Spleen (tissue), 11 donors: ENCODE data around the gene DSE. TPM values are rescaled to one million over a fixed set of nuclear protein-coding genes. Genes with fewer than 3 reads are reported as not detected.

Experiments
- DNase-seq: peaks from one replicate; pipeline ENCODE4 v3.0.0-alpha.2; 2020
- H3K27ac ChIP-seq, 8 donors: fragments of 200-600 bp; sonication (generic) in 7 of 8; 1 replicate in 4 of 8; 2 replicates in 4 of 8; pipeline versions ENCODE4 v1.5.0 to v1.8.0; 2016 to 2021; ENCODE audit warnings: inconsistent platforms in 4 of 8, mild to moderate bottlenecking in 4 of 8, moderate library complexity in 1 of 8
- H3K27me3 ChIP-seq, 7 donors: fragments of 200-600 bp; sonication (generic) in 6 of 7; replicated peaks in 1 of 7; 1 replicate in 4 of 7; 2 replicates in 3 of 7; pipeline versions ENCODE4 v1.5.0 to v1.8.0; 2016 to 2021; ENCODE audit warnings: inconsistent platforms in 3 of 7, mild to moderate bottlenecking in 1 of 7
- H3K36me3 ChIP-seq, 6 donors: fragments of 200-600 bp; sonication (generic) in 5 of 6; 1 replicate in 4 of 6; 2 replicates in 2 of 6; pipeline versions ENCODE4 v1.5.0 to v1.8.0; 2016 to 2021; ENCODE audit warnings: inconsistent platforms in 2 of 6
- H3K4me1 ChIP-seq, 6 donors: fragments of 200-600 bp; sonication (generic) in 5 of 6; 1 replicate in 3 of 6; 2 replicates in 3 of 6; pipeline versions ENCODE4 v1.5.0 to v1.8.0; 2016 to 2021; ENCODE audit warnings: inconsistent platforms in 3 of 6
- H3K4me3 ChIP-seq, 8 donors: fragments of 200-600 bp; sonication (generic) in 7 of 8; 1 replicate in 4 of 8; 2 replicates in 4 of 8; pipeline versions ENCODE4 v1.5.0 to v1.8.0; 2016 to 2021; ENCODE audit warnings: inconsistent platforms in 4 of 8, mild to moderate bottlenecking in 4 of 8, moderate library complexity in 2 of 8
- H3K9me3 ChIP-seq, 8 donors: fragments of 200-600 bp; sonication (generic) in 7 of 8; 1 replicate in 4 of 8; 2 replicates in 4 of 8; pipeline versions ENCODE4 v1.5.0 to v1.8.0; 2016 to 2021; ENCODE audit warnings: inconsistent platforms in 4 of 8
- CTCF ChIP-seq, 11 experiments: fragments of 200-600 bp in 7 of 11; fragments of 450-650 bp in 4 of 11; sonication (generic) in 4 of 11; IDR thresholded peaks in 8 of 11; conservative IDR thresholded peaks in 3 of 11; 1 replicate in 7 of 11; 2 replicates in 4 of 11; pipeline versions ENCODE4 v1.4.0 to v1.8.0; 2016 to 2021; ENCODE audit warnings: antibody characterized with exemption in 11 of 11, inconsistent platforms in 4 of 11, mild to moderate bottlenecking in 1 of 11
- POLR2A ChIP-seq, 3 donors: fragments of 450-650 bp; IDR thresholded peaks; one replicate each; pipeline ENCODE4 v1.5.1; 2017; ENCODE audit warnings: antibody characterized with exemption in 3 of 3, mild to moderate bottlenecking in 1 of 3
- POLR2AphosphoS5 ChIP-seq, 3 donors: sonication (generic); formaldehyde crosslinking; IDR thresholded peaks; one replicate each; pipeline ENCODE4 v1.5.1; 2017; ENCODE audit warnings: antibody characterized with exemption in 3 of 3
- WGBS, 5 donors: extraction: QIAGEN DNeasy Blood & Tissue Kit in 3 of 5; methylation state at CpG; one replicate each; pipeline versions ENCODE4 v1.1.5 to v1.1.7; 2013 to 2018; 5-methylcytosine and 5-hydroxymethylcytosine counted together
- intact Hi-C: fragments of 100-400 bp; cut with DNase I; formaldehyde crosslinking; loops from one replicate; pipeline ENCODE4 v1.15.0; 2023; ENCODE audit warnings: low total_unique reads
- polyA plus RNA-seq, 3 donors: library from polyadenylated mRNA; stranded (reverse); fragments of 200-250 nt; gene quantifications; one replicate each; pipeline ENCODE4 v1.2.1, GENCODE V29; 2013
- total RNA-seq, 7 donors: library from RNA; depleted of rRNA in 3 of 7; stranded (reverse); fragments of >200 nt in 3 of 7; fragmentation: NEBNext Ultra II Directional in 4 of 7; extraction: Animal tissue kit (Norgen Biotek cat#: 25700) in 4 of 7; gene quantifications; one replicate each; pipeline versions ENCODE4 v1.1.0 to v1.2.1, GENCODE V29; 2016 to 2021
- donor health status: healthy with polysubstance abuse.
- donor health status: DM: no; HTN: no; CAD: no; lungs with moderate emphysema.
- donor health status: DM: no; HTN: no; CAD: no.
- donor health status: Bipolar disorder and iron deficiency.
- donor health status: healthy.
- donor health status: DM: no; HTN: no; CAD: no.
- donor health status: DM: yes; HTN: yes; CAD: no.

The DSE gene
- total and polyA plus RNA-seq, 10 donors, result 8.2 to 82.3 (median 61.7) TPM

- intact Hi-C loops, result no loop called here
- Histone ChIP-seq H3K4me1 (peaks cover 11 to 75% (median 47%) of the 10 kb centered on the region in 6 donors), H3K27me3 (no peaks in the 10 kb centered on the region), H3K36me3 (no peaks in the 10 kb centered on the region), H3K4me3 (peak overlapping the region; percentile 71 to 92 (median 82)), H3K27ac (peak overlapping the region; percentile 89 to 97 (median 94)), H3K9me3 (no peaks in the 10 kb centered on the region)
- no peak for DNase-seq
- TF ChIP-seq CTCF (IDR thresholded peaks at IDR 0.05 in 8 of 11, conservative IDR thresholded peaks at IDR 0.05 in 3 of 11) (no peak), POLR2A (IDR thresholded peaks at IDR 0.05) (no peak), POLR2AphosphoS5 (IDR thresholded peaks at IDR 0.05) (no peak)
- WGBS, 5 donors, result 5 to 8% (median 6%) methylated on average over 27 to 29 of the region's 29 CpGs
These were observed 585 bp upstream of the DSE start for GRCh38 chr6:116369964-116370759.

GRCh38 chr6:116371120-116371917, 572 bp downstream of the DSE start:
- WGBS, 5 donors, result 1% methylated on average over 43 to 75 of the region's 75 CpGs
- peaks cover 11 to 87% (median 48%) of the 10 kb centered on the region in 6 donors for H3K4me1 ChIP-seq
- peak; percentile 91 for DNase-seq
- H3K27me3 ChIP-seq, result no peaks in the 10 kb centered on the region
- peak overlapping the region; percentile 89 to 97 (median 94) for H3K27ac ChIP-seq
- H3K36me3 ChIP-seq, result no peaks in the 10 kb centered on the region
- no peaks in the 10 kb centered on the region for H3K9me3 ChIP-seq
- TF ChIP-seq POLR2AphosphoS5 (IDR thresholded peaks at IDR 0.05) (peak; percentile 9 to 61 (median 22)), POLR2A (IDR thresholded peaks at IDR 0.05) (no peak), CTCF (IDR thresholded peaks at IDR 0.05 in 8 of 11, conservative IDR thresholded peaks at IDR 0.05 in 3 of 11) (no peak)
- peak overlapping the region; percentile 71 to 92 (median 82) for H3K4me3 ChIP-seq
- intact Hi-C loops, result no loop called here

GRCh38 chr6:116371918-116372209, 1.1 kb downstream of the DSE start:
- Histone ChIP-seq H3K9me3 (no peaks in the 10 kb centered on the region), H3K36me3 (no peaks in the 10 kb centered on the region), H3K4me1 (peaks cover 11 to 91% (median 50%) of the 10 kb centered on the region in 6 donors), H3K4me3 (peak overlapping the region; percentile 71 to 92 (median 82)), H3K27ac (peak overlapping the region; percentile 89 to 97 (median 94)), H3K27me3 (no peaks in the 10 kb centered on the region)
- TF ChIP-seq POLR2AphosphoS5 (IDR thresholded peaks at IDR 0.05), result no peak
- no peak for TF ChIP-seq POLR2A (IDR thresholded peaks at IDR 0.05)
- TF ChIP-seq CTCF (IDR thresholded peaks at IDR 0.05 in 8 of 11, conservative IDR thresholded peaks at IDR 0.05 in 3 of 11), result no peak
- intact Hi-C loops, result no loop called here
- DNase-seq, result no peak
- 45 to 59% (median 54%) methylated on average over 8 of the region's 8 CpGs for WGBS, 5 donors

GRCh38 chr6:116373300-116373699, 2.6 kb downstream of the DSE start:
- TF ChIP-seq POLR2A (IDR thresholded peaks at IDR 0.05) (no peak), CTCF (IDR thresholded peaks at IDR 0.05 in 8 of 11, conservative IDR thresholded peaks at IDR 0.05 in 3 of 11) (no peak), POLR2AphosphoS5 (IDR thresholded peaks at IDR 0.05) (no peak)
- no peaks in the 10 kb centered on the region for H3K9me3 ChIP-seq
- no peak for DNase-seq
- no peak overlapping the region for H3K27ac ChIP-seq
- 91 to 96% (median 92%) methylated on average over 6 of the region's 6 CpGs for WGBS, 5 donors
- peak overlapping the region in 1 of 8 donors; percentile 92 for H3K4me3 ChIP-seq
- H3K27me3 ChIP-seq, result no peaks in the 10 kb centered on the region
- H3K36me3 ChIP-seq, result no peaks in the 10 kb centered on the region
- H3K4me1 ChIP-seq, result peaks cover 11 to 91% (median 44%) of the 10 kb centered on the region in 6 donors
- intact Hi-C loops, result no loop called here
